Suprapubic skin (tissue), 3 donors: Measurements from ENCODE around the gene PRKACB.
"Not testable (repeated sequence)": the region's sequence is repeated elsewhere in the genome, so short reads cannot be mapped to it uniquely, and the experiment has no call there.

Source experiments
- CTCF ChIP-seq, 2 donors: fragments of 200-600 bp in 1 of 2; fragments of 450-650 bp in 1 of 2; sonication (generic) in 1 of 2; IDR thresholded peaks; one replicate each; pipeline ENCODE4 v1.5.1; 2016 to 2019; ENCODE audit warnings: antibody characterized with exemption in 2 of 2, mild to moderate bottlenecking in 1 of 2, moderate library complexity in 1 of 2
- POLR2A ChIP-seq, 2 donors: fragments of 450-650 bp; IDR thresholded peaks; one replicate each; pipeline ENCODE4 v1.6.1; 2017; ENCODE audit warnings: antibody characterized with exemption in 2 of 2, mild to moderate bottlenecking in 2 of 2, moderate library complexity in 2 of 2

GRCh38 chr1:84107538-84107937, 36.5 kb upstream of the PRKACB start:
- not testable (repeated sequence) for TF ChIP-seq CTCF, POLR2A (IDR thresholded peaks at IDR 0.05)
